Measurements from ENCODE around the gene SEPHS2. TPM values are rescaled to one million over a fixed set of nuclear protein-coding genes. Genes with fewer than 3 reads are reported as not detected.

Gene SEPHS2
- total and polyA plus RNA-seq, 2 donors (not counting 3 experiments of a cell fraction or from before 2014, with no cell fraction given) = 22.9 to 32.8 TPM

GRCh38 chr16:30491744-30492308 is 46.2 kb upstream of the SEPHS2 start:
- Histone ChIP-seq H3K27me3 (ENCODE audit: control insufficient read depth in 2 of 2, insufficient read depth in 2 of 2, low read length in 2 of 2) (no peaks in the 10 kb centered on the region), H3K4me3 (replicated peaks in 1 of 3; ENCODE audit: insufficient read depth in 1 of 3, low read depth in 1 of 3, low read length in 3 of 3) (no peak overlapping the region), H3K36me3 (ENCODE audit: control insufficient read depth in 2 of 2, extremely low read depth in 1 of 2, insufficient read depth in 2 of 2, low read length in 2 of 2) (no peaks in the 10 kb centered on the region), H3K79me2 (ENCODE audit: control insufficient read depth, insufficient read depth, low read length) (no peaks in the 10 kb centered on the region), H3K4me1 (ENCODE audit: control insufficient read depth, extremely low read depth, insufficient read depth, low read length) (peaks cover 9% of the 10 kb centered on the region), H3K4me2 (ENCODE audit: insufficient read depth, low read length) (peak overlapping the region; percentile 31), H4K20me1 (replicated peaks; ENCODE audit: control insufficient read depth, extremely low read depth, insufficient read depth, low read length) (no peaks in the 10 kb centered on the region), H3K9me1 (replicated peaks; ENCODE audit: control insufficient read depth, extremely low read depth, insufficient read depth, low read length) (no peaks in the 10 kb centered on the region), H3K27ac (ENCODE audit: insufficient read depth, low read depth, low read length) (no peak overlapping the region), H3K9me3 (replicated peaks; ENCODE audit: control insufficient read depth, insufficient read depth, low read length) (no peaks in the 10 kb centered on the region), H2AFZ (ENCODE audit: low read depth, low read length) (no peak overlapping the region), H3K9ac (replicated peaks; ENCODE audit: extremely low read depth, insufficient read depth, low read length) (no peak overlapping the region)
- TF ChIP-seq GATA2 (IDR thresholded peaks at IDR 0.05; ENCODE audit: insufficient read depth, insufficient read length, low read depth, low read length) (peak; percentile 57), EZH2 (IDR thresholded peaks at IDR 0.05; ENCODE audit: borderline replicate concordance, low read depth, low read length, severe bottlenecking) (no peak), MYC (IDR thresholded peaks at IDR 0.05; ENCODE audit: low read depth, low read length) (no peak), JUN (IDR thresholded peaks at IDR 0.05; ENCODE audit: borderline replicate concordance, insufficient read depth, insufficient read length, low read depth) (peak; percentile 81), POLR2AphosphoS5 (IDR thresholded peaks at IDR 0.05; ENCODE audit: insufficient read depth, low read depth, low read length) (peak; percentile 45), MAX (IDR thresholded peaks at IDR 0.05; ENCODE audit: insufficient read depth, insufficient read length) (peak; percentile 6), FOS (IDR thresholded peaks at IDR 0.05; ENCODE audit: borderline replicate concordance, insufficient read depth, low read length) (peak; percentile 89)
- CTCF ChIA-PET = interaction anchor here (0.9 to 1.3 kb wide), 5 partner anchors 13 to 106 kb away, joined by 3 to 7 read pairs (median 4); no protein-coding TSS in a partner anchor
- FAIRE-seq = peak; percentile 95
- intact Hi-C loops (cut with micrococcal nuclease) (loop anchor here (5.0 kb wide), 1 partner anchor 45 kb away; the partner anchor contains the start of gene SEPHS2), dilution Hi-C loops (cut with MboI; ENCODE audit: extremely low pct_ligation_motif_present, low sequenced_read_pairs) (no loop called here)
- peak; percentile 74 for DNase-seq (ENCODE audit: low read depth, low spot score)
- BruUV-seq (replicated peaks) = no TSS peak
- POLR2A ChIA-PET = no interaction called here
